Thoracic aorta (tissue), 2 donors: ENCODE measurements around the gene HSPA9. TPM values are rescaled to one million over a fixed set of nuclear protein-coding genes. Genes with fewer than 3 reads are reported as not detected.

Experiments
- ATAC-seq: fragments of 150-250 bp; one replicate; pipeline ENCODE4 v1.8.0; 2017; ENCODE audit warnings: low read depth; ENCODE audit not compliant: insufficient number of reproducible peaks, low FRiP score
- DNase-seq: peaks from one replicate; pipeline ENCODE4 v3.0.0-alpha.2; 2020; ENCODE audit warnings: low spot score
- H3K27ac ChIP-seq, 2 donors: fragments of 200-600 bp; sonication (generic); 1 replicate in 1 of 2; 2 replicates in 1 of 2; pipeline ENCODE4 v1.5.1; 2016; ENCODE audit warnings: mild to moderate bottlenecking in 2 of 2, moderate library complexity in 2 of 2
- H3K27me3 ChIP-seq: fragments of 200-600 bp; sonication (generic); replicated peaks from 2 replicates; pipeline ENCODE4 v1.6.0; 2016; ENCODE audit warnings: mild to moderate bottlenecking; ENCODE audit not compliant: insufficient read depth
- H3K36me3 ChIP-seq: fragments of 200-600 bp; sonication (generic); one replicate; pipeline ENCODE4 v1.5.1; 2016
- H3K4me1 ChIP-seq, 2 donors: fragments of 200-600 bp; sonication (generic); 1 replicate in 1 of 2; 2 replicates in 1 of 2; pipeline versions ENCODE4 v1.5.1 to v1.6.0; 2016; ENCODE audit warnings: low read depth in 2 of 2, mild to moderate bottlenecking in 1 of 2; ENCODE audit not compliant: control insufficient read depth in 1 of 2
- H3K4me3 ChIP-seq: fragments of 200-600 bp; sonication (generic); 2 replicates; pipeline ENCODE4 v1.5.1; 2016; ENCODE audit warnings: mild to moderate bottlenecking
- H3K9me3 ChIP-seq: fragments of 200-600 bp; sonication (generic); 2 replicates; pipeline ENCODE4 v1.5.1; 2016
- total RNA-seq, 2 donors: library from RNA; depleted of rRNA; stranded (reverse); fragments of >200 nt; gene quantifications; one replicate each; pipeline versions ENCODE4 v1.1.0 to v1.2.3, GENCODE V29; 2016
- TF ChIP-seq, protein P1 (sequence below): fragments of 200-600 bp; sonication (generic); IDR thresholded peaks from one replicate; pipeline ENCODE4 v1.5.1; 2019; ENCODE audit warnings: antibody characterized with exemption

Gene HSPA9
- total RNA-seq, 2 donors from 2014 or later = 202 to 294 TPM

DNA sequence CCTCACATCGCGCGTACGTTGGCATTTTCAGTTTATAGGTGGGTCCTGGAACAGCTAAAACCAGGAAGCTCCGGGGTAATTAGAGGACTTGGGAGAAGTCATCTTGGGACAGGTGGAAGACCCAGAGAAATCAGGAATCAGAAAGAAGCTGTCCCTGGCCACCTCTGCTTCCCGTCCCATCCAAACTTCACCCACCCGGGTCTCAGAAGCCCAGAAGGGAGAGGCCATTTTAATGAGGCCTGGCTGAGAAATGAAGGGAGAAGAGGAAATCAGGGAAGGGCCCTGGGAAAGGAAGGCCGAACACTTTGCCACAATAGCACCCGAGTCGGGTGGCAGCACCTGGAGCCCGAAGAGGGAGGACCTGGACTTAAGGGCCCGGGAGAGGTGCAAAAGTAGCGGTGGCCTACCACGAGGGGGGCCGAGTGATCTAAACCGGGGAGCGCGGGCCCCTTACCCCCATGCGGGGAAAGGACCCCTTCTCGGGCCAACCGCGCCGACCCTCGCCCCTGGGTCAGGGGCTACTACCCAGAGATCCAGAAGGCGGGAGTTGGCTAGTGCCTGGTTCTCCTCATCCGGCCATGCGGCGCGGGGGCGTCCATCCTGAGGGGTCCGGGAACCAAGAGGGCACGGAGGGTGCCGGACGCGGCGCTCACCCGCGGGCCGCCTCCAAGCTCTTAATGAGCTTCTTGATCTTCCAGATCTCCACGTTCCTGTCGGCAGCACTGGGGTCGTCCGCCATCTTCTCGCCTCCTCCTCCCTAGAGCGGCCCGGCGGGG, 32.8 kb downstream of the HSPA9 start:
- ATAC-seq (no peak), DNase-seq (no peak)
- H3K4me3 ChIP-seq = peak overlapping the region; percentile 97
- H3K4me1 ChIP-seq = peaks cover 40 to 60% of the 10 kb centered on the region in 2 donors
- no peaks in the 10 kb centered on the region for H3K9me3 ChIP-seq
- H3K27ac ChIP-seq = peak overlapping the region; percentile 98
- TF ChIP-seq, protein P1, sequence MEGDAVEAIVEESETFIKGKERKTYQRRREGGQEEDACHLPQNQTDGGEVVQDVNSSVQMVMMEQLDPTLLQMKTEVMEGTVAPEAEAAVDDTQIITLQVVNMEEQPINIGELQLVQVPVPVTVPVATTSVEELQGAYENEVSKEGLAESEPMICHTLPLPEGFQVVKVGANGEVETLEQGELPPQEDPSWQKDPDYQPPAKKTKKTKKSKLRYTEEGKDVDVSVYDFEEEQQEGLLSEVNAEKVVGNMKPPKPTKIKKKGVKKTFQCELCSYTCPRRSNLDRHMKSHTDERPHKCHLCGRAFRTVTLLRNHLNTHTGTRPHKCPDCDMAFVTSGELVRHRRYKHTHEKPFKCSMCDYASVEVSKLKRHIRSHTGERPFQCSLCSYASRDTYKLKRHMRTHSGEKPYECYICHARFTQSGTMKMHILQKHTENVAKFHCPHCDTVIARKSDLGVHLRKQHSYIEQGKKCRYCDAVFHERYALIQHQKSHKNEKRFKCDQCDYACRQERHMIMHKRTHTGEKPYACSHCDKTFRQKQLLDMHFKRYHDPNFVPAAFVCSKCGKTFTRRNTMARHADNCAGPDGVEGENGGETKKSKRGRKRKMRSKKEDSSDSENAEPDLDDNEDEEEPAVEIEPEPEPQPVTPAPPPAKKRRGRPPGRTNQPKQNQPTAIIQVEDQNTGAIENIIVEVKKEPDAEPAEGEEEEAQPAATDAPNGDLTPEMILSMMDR = no peak
- H3K36me3 ChIP-seq = no peaks in the 10 kb centered on the region
- H3K27me3 ChIP-seq = no peaks in the 10 kb centered on the region

DNA sequence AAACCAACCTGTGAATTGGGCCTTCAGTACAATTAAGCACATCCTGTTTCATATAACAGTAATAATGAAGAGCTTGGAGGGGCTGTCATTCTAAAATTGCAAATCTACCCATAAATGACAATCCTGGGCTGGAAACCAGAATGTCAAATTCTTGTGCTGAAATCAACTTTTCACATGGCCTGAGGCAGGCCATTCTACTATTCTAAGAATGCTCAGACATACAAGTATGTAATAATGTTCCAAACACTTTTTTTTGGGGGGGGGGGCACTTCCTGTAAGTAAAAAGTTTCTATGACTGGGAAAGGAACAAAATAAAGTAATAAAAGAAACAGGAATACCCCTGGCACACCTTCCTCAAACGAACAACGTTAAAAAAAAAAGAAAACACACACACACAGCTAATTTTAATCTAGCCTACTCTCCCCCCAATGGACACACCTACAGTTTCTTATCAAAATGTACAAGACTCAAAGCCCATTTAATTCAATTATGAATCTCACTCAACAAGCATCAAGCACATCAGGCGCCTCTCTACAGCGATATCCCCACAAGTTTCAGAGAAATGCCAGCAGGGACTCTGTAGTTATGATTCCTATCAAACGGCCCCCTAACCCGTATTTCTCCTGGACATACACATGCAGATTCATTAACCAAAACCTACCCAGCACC, 33.6 kb downstream of the HSPA9 start:
- TF ChIP-seq, protein P1 = no peak
- Histone ChIP-seq H3K4me1 (peaks cover 40 to 53% of the 10 kb centered on the region in 2 donors), H3K27me3 (no peaks in the 10 kb centered on the region), H3K9me3 (no peaks in the 10 kb centered on the region), H3K36me3 (no peaks in the 10 kb centered on the region), H3K4me3 (peak overlapping the region; percentile 97), H3K27ac (peak overlapping the region in 1 of 2 donors; percentile 98)
- ATAC-seq = no peak
- no peak for DNase-seq

DNA sequence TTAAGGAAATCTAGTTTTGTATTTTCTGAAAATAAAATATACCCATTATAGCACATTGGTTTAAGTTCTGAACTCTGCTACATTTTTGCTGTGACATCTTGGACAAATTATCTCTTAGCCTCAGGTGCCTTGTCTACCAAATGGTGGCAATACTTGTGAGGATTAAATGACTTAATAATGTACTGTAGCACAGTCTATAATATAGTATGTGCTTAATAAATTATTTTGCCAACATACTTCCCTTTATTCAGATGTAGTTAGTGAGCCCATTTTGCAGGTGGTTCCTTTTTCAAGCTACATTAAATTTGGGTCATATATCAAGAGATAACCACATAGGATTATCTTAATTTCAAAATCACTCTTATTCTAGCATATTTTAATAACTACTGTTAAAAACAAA, 35.4 kb downstream of the HSPA9 start:
- H3K9me3 ChIP-seq = no peaks in the 10 kb centered on the region
- peaks cover 25 to 34% of the 10 kb centered on the region in 2 donors for H3K4me1 ChIP-seq
- no peaks in the 10 kb centered on the region for H3K36me3 ChIP-seq
- DNase-seq = no peak
- no peak overlapping the region for H3K4me3 ChIP-seq
- H3K27me3 ChIP-seq = no peaks in the 10 kb centered on the region
- TF ChIP-seq, protein P1 = no peak
- no peak overlapping the region for H3K27ac ChIP-seq
- ATAC-seq = no peak

DNA sequence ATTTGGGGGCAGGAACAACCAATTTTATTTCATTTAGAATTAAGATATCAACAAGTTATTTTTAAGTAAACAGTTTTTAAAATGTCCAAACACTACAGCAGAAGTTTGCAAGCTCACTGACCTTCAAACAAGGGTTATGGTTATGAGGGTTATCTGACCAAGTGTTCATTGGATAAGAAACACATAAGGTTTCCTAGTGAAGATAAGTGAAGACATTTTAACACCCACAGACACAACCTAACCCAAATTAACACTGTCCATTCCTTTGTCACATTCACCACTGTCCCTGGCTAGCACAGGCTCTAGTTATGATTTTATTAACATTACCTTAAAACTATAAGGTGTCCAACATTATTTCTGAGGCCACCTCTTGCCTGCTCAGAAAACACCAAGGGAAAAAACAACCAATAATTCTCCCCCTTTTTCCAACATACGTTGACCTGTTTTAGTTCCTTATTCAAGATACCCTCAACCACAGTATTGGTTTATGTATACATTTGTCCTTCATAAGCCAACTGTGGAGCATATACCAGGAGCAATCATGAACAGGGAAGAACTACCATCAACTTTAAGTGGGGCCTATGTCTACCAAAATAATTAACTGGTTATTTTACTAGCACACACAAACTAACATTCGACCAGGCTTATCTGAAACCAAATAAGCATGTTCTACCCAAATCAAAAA, 36.1 kb downstream of the HSPA9 start:
- Histone ChIP-seq H3K4me3 (no peak overlapping the region), H3K27me3 (no peaks in the 10 kb centered on the region), H3K4me1 (peaks cover 19 to 28% of the 10 kb centered on the region in 2 donors), H3K9me3 (no peaks in the 10 kb centered on the region), H3K36me3 (no peaks in the 10 kb centered on the region), H3K27ac (no peak overlapping the region)
- DNase-seq (no peak), ATAC-seq (no peak)
- TF ChIP-seq, protein P1 = no peak
